ENCODE measurements around the gene LGALS3.

GRCh38 chr14:55102141-55102621 is 26.9 kb upstream of the LGALS3 start:
- TF ChIP-seq POLR2A (IDR thresholded peaks at IDR 0.05) (peak; percentile 49), CTCF (IDR thresholded peaks at IDR 0.05) (peak in 1 of 5 experiments; percentile 6)

Measured in transverse colon (tissue), 3 donors.